Measurements from ENCODE around the gene PCP2.

- TF ChIP-seq CTCF (IDR thresholded peaks at IDR 0.05) (no peak), POLR2A (IDR thresholded peaks at IDR 0.05) (no peak)
Measured at GRCh38 chr19:7612282-7613274, 20.9 kb downstream of the PCP2 start.

All from esophagus squamous epithelium (tissue), 4 donors.